GM19397 (cell line): ENCODE results near the gene ADORA2A.
"Not testable (repeated sequence)": the region's sequence is repeated elsewhere in the genome, so short reads cannot be mapped to it uniquely, and the experiment has no call there.

Source experiments
- ATAC-seq: cut with Tn5 transposase; IDR thresholded peaks from one replicate; pipeline ENCODE4 v1.9.1; 2021; ENCODE audit warnings: mild to moderate bottlenecking, moderate library complexity; ENCODE audit not compliant: unreplicated experiment

Gene ADORA2A

DNA sequence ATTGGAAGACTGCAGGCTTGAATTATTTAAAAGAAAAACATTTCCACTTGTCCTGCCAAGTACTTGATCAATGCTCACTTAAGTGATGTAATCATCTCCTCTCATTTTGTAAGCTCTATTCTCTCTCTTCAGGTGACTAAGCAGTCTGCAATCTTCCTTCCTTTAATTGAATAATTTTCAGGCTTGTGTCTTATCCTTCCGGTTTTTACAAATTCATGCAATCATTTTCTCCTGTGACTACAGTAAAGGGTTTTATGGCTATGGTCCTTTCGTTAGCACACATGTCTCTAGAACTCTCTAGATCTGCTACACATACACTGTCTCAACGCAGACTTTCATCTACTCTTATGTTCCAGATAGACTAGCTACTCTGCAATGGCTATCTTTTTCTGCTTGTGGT is 55.2 kb downstream of the ADORA2A start:
- ATAC-seq: no peak

DNA sequence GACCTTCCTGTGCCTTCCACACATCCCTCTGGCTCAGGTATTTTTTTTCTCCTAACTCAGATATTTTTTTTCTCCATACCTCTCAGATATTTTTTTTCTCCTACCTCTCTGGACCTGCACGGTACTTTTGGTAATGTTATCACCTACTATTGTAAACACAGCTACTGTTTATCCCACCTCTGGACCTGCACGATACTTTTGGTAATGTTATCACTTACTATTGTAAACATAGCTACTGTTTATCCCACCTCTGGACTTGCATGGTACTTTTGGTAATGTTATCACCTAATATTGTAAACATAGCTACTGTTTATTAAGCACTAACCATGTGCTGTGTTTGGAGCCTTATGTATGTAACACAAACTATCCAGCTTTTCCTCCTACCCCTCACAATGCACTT is 55.6 kb downstream of the ADORA2A start:
- no peak for ATAC-seq

DNA sequence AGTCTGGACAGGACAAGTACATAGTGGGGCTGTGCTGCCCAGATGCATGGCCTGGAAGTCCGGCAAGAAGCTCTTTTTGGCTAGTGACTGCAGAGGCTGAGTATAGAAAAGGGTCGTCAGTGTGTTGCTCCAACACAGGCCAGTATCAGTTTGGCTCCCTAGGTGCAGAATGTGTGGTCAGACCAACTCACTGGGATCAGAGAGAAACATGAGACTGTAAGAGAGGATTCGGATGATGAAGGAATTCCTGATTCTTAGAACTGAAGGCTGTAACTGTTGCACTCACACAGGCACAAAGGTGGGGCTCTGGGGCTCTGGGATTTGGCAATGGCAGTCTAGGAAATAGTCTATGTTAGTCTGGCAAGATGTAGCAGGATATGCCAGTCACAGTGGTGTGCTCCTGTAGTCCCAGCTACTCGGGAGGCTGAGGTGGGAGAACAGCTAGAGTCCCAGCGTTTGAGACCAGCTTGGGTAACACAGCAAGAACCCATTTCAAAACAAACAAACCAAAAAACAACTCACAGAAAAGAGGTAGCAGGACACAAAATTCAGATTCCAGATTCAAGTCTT is 56.7 kb downstream of the ADORA2A start:
- ATAC-seq: no peak

DNA sequence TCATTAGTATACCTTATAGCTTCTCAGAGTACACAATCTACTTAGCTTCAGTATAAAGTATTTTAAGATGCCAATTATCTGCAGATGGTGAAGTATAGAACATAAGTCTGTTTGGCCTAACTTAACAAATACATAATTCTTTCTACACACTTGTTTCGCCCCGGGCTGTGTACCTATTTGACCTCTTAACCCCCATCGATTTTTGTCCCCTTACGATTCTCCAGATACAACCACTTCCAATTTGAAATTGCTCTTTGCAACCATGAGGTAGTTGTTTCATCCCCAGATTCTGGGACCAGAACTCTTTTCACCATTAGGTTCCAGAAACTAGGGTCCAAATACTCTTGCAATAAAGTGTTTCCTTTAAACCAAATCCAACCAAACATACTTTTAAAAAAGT is 57.8 kb downstream of the ADORA2A start:
- no peak for ATAC-seq

DNA sequence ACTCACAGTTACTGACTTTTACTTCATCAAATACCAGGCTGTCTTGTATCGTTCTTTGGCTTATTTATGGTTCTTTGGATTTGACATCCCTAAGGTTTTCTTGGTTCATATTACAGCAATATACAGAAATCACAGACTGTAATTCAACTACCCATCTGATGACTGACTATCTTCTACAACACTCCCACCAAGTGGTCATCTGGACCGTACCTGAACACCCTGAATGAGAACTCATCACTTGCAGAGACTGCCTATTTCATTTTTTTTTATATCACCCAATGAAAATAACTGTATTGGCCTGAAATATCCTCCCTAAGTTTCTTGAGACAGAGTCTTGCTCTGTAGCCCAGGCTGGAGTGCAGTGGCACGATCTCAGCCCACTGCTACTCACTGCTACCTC is 58.2 kb downstream of the ADORA2A start:
- ATAC-seq: no peak

DNA sequence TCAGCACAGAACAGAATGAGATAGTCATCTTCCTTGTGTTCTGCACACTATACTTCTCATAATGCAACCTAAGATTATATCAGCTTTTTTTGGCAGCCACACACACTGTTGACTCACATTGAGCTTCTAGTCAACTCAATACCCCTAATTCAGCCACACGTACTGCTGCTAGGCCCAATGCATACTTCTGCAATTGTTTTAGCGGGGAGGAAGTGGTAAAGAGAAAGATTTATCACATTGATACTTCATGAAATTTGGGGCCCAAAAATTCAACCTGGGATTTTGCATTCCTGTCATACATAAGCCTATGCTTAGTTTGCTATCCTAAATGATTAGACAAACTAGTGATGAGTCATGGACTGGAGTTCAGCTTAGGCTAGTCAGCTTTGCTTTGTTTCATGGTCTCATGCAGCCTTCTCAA is 59.1 kb downstream of the ADORA2A start:
- no peak for ATAC-seq

DNA sequence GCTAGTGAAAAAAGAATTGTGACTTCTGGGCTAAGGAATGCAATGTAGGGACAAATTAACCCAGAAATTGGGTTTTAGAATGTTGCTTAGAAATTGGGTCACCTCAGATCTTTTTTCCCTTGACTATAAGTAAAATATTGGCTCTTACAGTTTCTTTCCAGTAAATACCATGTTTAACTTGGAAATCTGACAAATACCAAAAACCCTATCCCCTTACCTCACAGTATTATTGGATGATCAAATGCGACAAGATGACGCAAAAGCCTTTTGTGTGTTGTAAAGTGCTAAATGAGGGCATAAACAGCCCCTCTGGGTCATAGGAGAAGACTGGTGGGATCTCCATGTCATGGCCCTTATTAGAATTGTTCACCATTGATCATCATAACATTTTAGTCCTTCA is 61.6 kb downstream of the ADORA2A start:
- no peak for ATAC-seq

DNA sequence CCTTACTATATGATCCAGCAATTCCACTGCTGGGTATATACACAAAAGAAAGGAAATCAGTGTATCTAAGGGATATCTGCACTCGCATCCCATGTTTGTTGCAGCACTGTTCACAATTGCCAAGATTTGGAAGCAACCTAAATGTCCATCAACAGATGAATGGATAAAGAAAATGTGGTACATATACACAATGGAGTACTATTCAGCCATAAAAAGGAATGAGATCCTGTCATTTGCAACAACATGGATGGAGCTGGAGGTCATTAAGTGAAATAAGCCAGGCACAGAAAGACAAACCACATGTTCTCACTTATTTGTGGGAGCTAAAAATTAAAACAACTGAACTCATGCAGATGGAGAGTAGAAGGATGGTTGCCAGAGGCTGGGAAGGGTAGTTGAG is 62.0 kb downstream of the ADORA2A start:
- not testable (repeated sequence) for ATAC-seq
